ENCODE results near the gene BLZF1. TPM values are rescaled to one million over a fixed set of nuclear protein-coding genes. Genes with fewer than 3 reads are reported as not detected.
"Not testable (repeated sequence)": the region's sequence is repeated elsewhere in the genome, so short reads cannot be mapped to it uniquely, and the experiment has no call there.

The BLZF1 gene
- total RNA-seq, 1 donor from 2014 or later = 27.2 TPM

DNA sequence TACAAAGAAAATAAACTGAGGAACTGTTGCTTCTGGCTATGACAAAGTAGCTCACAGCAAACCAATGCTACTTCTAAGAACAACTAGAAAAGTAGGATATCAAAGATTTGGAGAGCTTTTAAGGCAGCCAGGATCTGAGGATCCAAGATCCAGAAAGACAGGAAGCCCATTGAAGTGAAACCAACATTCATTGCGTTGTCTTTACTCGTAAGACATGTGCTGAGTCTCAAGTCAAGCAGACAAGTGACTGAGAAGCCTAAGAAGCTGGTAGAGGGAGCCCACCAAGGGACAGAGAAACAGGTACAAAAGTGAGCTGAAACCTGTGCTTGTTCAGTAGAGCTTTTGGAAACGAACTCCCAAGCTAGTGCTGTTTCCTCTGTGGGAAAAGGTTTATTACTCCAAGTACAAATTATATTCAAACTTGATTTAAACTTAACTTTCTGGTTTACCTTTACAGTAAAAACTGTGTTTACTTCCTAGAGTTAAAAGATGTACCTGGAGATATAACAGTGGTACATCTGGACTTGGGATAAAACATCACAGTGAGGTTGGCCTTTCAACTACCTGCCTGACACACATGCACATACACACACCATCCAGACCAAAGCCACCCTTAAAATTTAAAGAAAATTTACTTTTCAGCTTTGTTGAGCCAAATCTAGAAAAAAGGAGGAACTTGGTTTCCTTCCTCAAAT, 41.6 kb upstream of the BLZF1 start:
- Histone ChIP-seq H3K9me3 (peaks cover 13% of the 10 kb centered on the region), H3K4me1 (peaks cover 5% of the 10 kb centered on the region), H3K27me3 (ENCODE audit: low read depth) (no peaks in the 10 kb centered on the region), H3K4me3 (no peak overlapping the region), H3K27ac (no peak overlapping the region), H3K36me3 (no peaks in the 10 kb centered on the region)
- intact Hi-C loops (cut with DNase I) = no loop called here
- DNase-seq (no peak), ATAC-seq (no peak)
- TF ChIP-seq CTCF (IDR thresholded peaks at IDR 0.05) = no peak

- TF ChIP-seq CTCF (IDR thresholded peaks at IDR 0.05) = no peak
- DNase-seq (no peak), ATAC-seq (no peak)
- Histone ChIP-seq H3K27ac (no peak overlapping the region), H3K27me3 (ENCODE audit: low read depth) (no peaks in the 10 kb centered on the region), H3K4me1 (peaks cover 5% of the 10 kb centered on the region), H3K36me3 (no peaks in the 10 kb centered on the region), H3K9me3 (peaks cover 13% of the 10 kb centered on the region), H3K4me3 (no peak overlapping the region)
- intact Hi-C loops (cut with DNase I) = no loop called here
These were observed 41.1 kb upstream of the BLZF1 start for GRCh38 chr1:169326956-169327268.

DNA sequence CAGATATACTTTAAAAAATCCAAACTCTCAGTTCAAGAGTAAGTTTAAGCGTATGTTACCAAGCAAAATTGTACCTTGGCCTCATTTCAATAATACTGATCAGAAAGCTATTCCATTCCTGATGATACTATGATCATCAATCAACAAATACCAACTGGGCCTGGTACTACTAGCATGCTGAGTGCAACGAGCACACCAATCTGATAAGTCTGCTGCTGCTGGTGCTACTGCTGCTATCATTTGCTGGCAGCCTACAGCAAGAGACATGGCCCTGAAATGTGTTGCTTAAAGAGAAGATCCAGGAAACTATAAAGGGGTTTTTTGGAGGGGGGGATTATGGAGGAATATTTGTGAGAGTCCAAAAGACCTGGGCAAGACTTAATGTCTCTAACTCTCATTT, 40.1 kb upstream of the BLZF1 start:
- H3K36me3 ChIP-seq = no peaks in the 10 kb centered on the region
- intact Hi-C loops (cut with DNase I) = no loop called here
- no peak for DNase-seq
- peaks cover 13% of the 10 kb centered on the region for H3K9me3 ChIP-seq
- no peak overlapping the region for H3K4me3 ChIP-seq
- H3K27ac ChIP-seq = no peak overlapping the region
- H3K4me1 ChIP-seq = peaks cover 5% of the 10 kb centered on the region
- no peaks in the 10 kb centered on the region for H3K27me3 ChIP-seq (ENCODE audit: low read depth)
- ATAC-seq = no peak
- TF ChIP-seq CTCF (IDR thresholded peaks at IDR 0.05) = no peak

DNA sequence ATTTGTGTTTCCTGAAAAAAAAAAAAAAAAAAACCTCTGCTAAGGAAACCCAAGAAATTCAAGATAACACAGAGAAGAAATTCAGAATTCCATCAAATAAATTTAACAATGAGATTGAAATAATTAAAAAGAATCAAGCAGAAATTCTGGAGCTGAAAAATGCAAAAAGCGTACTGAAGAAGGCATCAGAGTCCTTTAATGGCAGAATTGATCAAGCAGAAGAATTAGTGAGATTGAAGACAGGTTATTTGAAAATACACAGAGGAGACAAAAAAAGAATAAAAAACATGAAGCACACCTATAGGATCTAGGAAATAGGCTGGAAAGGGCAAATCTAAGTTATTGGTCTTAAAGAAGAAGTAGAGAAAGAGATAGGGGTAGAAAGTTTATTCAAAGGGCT, 38.6 kb upstream of the BLZF1 start:
- peaks cover 5% of the 10 kb centered on the region for H3K4me1 ChIP-seq
- ATAC-seq = no peak
- no peak for TF ChIP-seq CTCF (IDR thresholded peaks at IDR 0.05)

DNA sequence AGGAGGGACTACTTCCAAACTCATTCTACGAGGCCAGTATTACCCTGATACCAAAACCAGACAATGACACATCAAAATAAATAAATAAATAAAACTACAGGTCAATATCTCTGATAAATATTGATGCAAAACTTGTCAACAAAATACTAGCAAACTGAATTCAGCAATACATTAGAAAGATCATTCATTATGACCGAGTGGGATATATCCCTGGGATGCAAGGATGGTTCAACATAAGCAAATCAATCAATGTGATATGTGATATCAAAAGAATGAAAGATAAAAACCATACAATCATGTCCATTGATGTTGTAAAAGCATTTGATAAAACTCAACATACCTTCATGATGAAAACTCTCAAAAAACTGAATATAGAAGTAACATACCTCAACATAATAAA, 37.1 kb upstream of the BLZF1 start:
- ATAC-seq = no peak
- Histone ChIP-seq H3K4me3 (no peak overlapping the region), H3K4me1 (peaks cover 5% of the 10 kb centered on the region), H3K36me3 (no peaks in the 10 kb centered on the region), H3K27ac (no peak overlapping the region), H3K27me3 (ENCODE audit: low read depth) (no peaks in the 10 kb centered on the region), H3K9me3 (peaks cover 13% of the 10 kb centered on the region)
- TF ChIP-seq CTCF (IDR thresholded peaks at IDR 0.05) = no peak
- no peak for DNase-seq
- intact Hi-C loops (cut with DNase I) = no loop called here

More for the DNA sequence above, 38.6 kb upstream of the BLZF1 start:
- Histone ChIP-seq H3K4me3 (no peak overlapping the region), H3K27ac (no peak overlapping the region), H3K27me3 (ENCODE audit: low read depth) (no peaks in the 10 kb centered on the region), H3K36me3 (no peaks in the 10 kb centered on the region), H3K9me3 (peaks cover 13% of the 10 kb centered on the region)
- intact Hi-C loops (cut with DNase I) = no loop called here
- DNase-seq = no peak

DNA sequence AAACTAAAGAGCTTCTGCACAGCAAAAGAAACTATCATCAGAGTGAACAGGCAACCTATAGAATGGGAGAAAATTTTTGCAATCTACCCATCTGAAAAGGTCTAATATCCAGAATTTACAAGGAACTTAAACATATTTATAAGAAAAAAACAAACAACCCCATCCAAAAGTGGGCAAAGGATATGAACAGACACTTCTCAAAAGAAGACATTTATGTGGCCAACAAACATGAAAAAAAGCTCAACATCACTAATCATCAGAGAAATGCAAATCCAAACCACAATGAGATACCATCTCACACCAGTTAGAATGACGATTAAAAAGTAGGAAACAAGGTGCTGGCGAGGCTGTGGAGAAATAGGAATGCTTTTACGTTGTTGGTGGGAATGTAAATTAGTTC, 33.3 kb upstream of the BLZF1 start:
- H3K4me1 ChIP-seq; H3K27ac ChIP-seq; H3K4me3 ChIP-seq; ATAC-seq; DNase-seq; H3K27me3 ChIP-seq (ENCODE audit: low read depth); H3K36me3 ChIP-seq; intact Hi-C loops (cut with DNase I): not testable (repeated sequence)
- H3K9me3 ChIP-seq = peaks cover 11% of the 10 kb centered on the region

DNA sequence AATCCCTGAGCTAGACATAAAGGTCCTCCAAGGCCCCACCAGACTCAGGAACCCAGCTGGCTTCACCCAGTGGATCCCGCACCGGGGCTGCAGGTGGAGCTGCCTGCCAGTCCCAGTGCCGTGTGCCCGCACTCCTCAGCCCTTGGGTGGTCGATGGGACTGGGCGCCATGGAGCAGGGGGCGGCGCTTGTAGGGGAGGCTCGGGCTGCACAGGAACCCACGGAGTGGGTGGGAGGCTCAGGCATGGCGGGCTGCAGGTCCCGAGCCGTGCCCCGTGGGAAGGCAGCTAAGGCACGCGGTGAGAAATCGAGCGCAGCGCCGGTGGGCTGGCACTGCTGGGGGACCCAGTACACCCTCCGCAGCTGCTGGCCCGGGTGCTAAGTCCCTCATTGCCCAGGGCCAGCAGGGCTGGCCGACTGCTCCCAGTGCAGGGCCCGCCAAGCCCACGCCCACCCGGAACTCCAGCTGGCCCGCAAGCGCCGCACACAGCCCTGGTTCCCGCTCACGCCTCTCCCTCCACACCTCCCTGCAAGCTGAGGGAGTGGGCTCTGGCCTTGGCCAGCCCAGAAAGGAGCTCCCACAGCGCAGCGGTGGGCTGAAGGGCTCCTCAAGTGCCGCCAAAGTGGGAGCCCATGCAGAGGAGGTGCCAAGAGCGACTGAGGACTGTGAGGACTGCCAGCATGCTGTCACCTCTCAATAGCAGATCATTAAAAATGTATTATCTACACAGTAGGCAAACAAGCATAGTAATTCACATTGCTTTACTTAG, 30.9 kb upstream of the BLZF1 start:
- intact Hi-C loops (cut with DNase I); H3K27ac ChIP-seq; H3K9me3 ChIP-seq; H3K36me3 ChIP-seq; H3K27me3 ChIP-seq (ENCODE audit: low read depth); DNase-seq; ATAC-seq; H3K4me3 ChIP-seq; H3K4me1 ChIP-seq: not testable (repeated sequence)

All from lower lobe of right lung (tissue), 2 donors.